GM23248 (cell line): ENCODE data around the gene TBC1D22A. TPM values are rescaled to one million over a fixed set of nuclear protein-coding genes. Genes with fewer than 3 reads are reported as not detected.

Source experiments
- DNase-seq: peaks from one replicate; pipeline ENCODE4 v3.0.0-alpha.2; 2015
- H2AFZ ChIP-seq: fragments of 200-600 bp; sonication (generic); 2 replicates; pipeline ENCODE4 v1.6.1; 2016; ENCODE audit warnings: antibody characterized with exemption
- H3F3A ChIP-seq: fragments of 200-600 bp; sonication (generic); 2 replicates; pipeline ENCODE4 v1.6.1; 2016; ENCODE audit warnings: mild to moderate bottlenecking, antibody characterized with exemption, mixed run types; ENCODE audit not compliant: insufficient read depth
- H3K27ac ChIP-seq: fragments of 200-600 bp; sonication (generic); 2 replicates; pipeline ENCODE4 v1.5.1; 2016; ENCODE audit warnings: mild to moderate bottlenecking
- H3K27me3 ChIP-seq: fragments of 200-600 bp; sonication (generic); replicated peaks from 2 replicates; pipeline ENCODE4 v1.6.1; 2016; ENCODE audit warnings: mild to moderate bottlenecking; ENCODE audit not compliant: insufficient read depth
- H3K36me3 ChIP-seq: fragments of 200-600 bp; sonication (generic); 2 replicates; pipeline ENCODE4 v1.6.1; 2016; ENCODE audit warnings: low read depth, mild to moderate bottlenecking
- H3K4me1 ChIP-seq: fragments of 200-600 bp; sonication (generic); 2 replicates; pipeline ENCODE4 v1.6.1; 2016; ENCODE audit warnings: mild to moderate bottlenecking; ENCODE audit not compliant: insufficient read depth
- H3K4me2 ChIP-seq: fragments of 200-600 bp; sonication (generic); one replicate; pipeline ENCODE4 v1.6.1; 2016; ENCODE audit warnings: mild to moderate bottlenecking; ENCODE audit not compliant: unreplicated experiment
- H3K4me3 ChIP-seq: fragments of 200-600 bp; sonication (generic); 2 replicates; pipeline ENCODE4 v1.5.1; 2016; ENCODE audit warnings: mild to moderate bottlenecking
- H3K79me2 ChIP-seq: fragments of 200-600 bp; sonication (generic); 2 replicates; pipeline ENCODE4 v1.6.1; 2016; ENCODE audit warnings: mild to moderate bottlenecking; ENCODE audit not compliant: insufficient read depth
- H3K9ac ChIP-seq: fragments of 200-600 bp; sonication (generic); 2 replicates; pipeline ENCODE4 v1.6.1; 2016; ENCODE audit warnings: mild to moderate bottlenecking
- H3K9me2 ChIP-seq: fragments of 200-600 bp; sonication (generic); 2 replicates; pipeline ENCODE4 v1.6.1; 2016; ENCODE audit warnings: mixed run types, mild to moderate bottlenecking, moderate library complexity; ENCODE audit not compliant: insufficient read depth
- H3K9me3 ChIP-seq: fragments of 200-600 bp; sonication (generic); one replicate; pipeline ENCODE4 v1.6.1; 2017; ENCODE audit warnings: low read depth
- H4K20me1 ChIP-seq: fragments of 200-600 bp; sonication (generic); 2 replicates; pipeline ENCODE4 v1.6.0; 2016; ENCODE audit not compliant: insufficient read depth
- EZH2 ChIP-seq: fragments of 200-600 bp; sonication (generic); IDR thresholded peaks from 2 replicates; pipeline ENCODE4 v1.6.1; 2018; ENCODE audit warnings: antibody characterized with exemption, mild to moderate bottlenecking; ENCODE audit not compliant: insufficient read depth, poor library complexity, severe bottlenecking
- EZH2phosphoT487 ChIP-seq: fragments of 200-600 bp; sonication (generic); IDR thresholded peaks from 2 replicates; pipeline ENCODE4 v1.6.1; 2018; ENCODE audit warnings: antibody characterized with exemption, moderate library complexity, mild to moderate bottlenecking, low read depth; ENCODE audit not compliant: insufficient read depth
- whole genome bisulfite sequencing, 2 experiments: methylation state at CpG; one replicate each; pipeline ENCODE4 v1.1.6; 2015 to 2017; ENCODE audit warnings: low lambda C conversion rate in 2 of 2, low coverage in 1 of 2; ENCODE audit errors: missing lambda C conversion rate in 2 of 2; 5-methylcytosine and 5-hydroxymethylcytosine counted together
- in situ Hi-C: fragments of 300-500 bp; cut with MboI; formaldehyde crosslinking; loops from 2 replicates; pipeline ENCODE4 v1.15.0; 2020
- polyA plus RNA-seq: library from polyadenylated mRNA; unstranded; fragments of >200 nt; fragmentation: Nextera tagmentation; extraction: Ambion mirVana; gene quantifications from 2 replicates; pipeline ENCODE4 v1.2.1, GENCODE V29; 2016
- total RNA-seq: library from RNA; depleted of rRNA; stranded (reverse); fragments of >200 nt; shearing (Covaris generic); gene quantifications from 2 replicates; pipeline ENCODE4 v1.2.3, GENCODE V29; 2014

TBC1D22A gene
- total and polyA plus RNA-seq, 2 experiments from 2014 or later: 12.3 to 16.9 TPM

DNA sequence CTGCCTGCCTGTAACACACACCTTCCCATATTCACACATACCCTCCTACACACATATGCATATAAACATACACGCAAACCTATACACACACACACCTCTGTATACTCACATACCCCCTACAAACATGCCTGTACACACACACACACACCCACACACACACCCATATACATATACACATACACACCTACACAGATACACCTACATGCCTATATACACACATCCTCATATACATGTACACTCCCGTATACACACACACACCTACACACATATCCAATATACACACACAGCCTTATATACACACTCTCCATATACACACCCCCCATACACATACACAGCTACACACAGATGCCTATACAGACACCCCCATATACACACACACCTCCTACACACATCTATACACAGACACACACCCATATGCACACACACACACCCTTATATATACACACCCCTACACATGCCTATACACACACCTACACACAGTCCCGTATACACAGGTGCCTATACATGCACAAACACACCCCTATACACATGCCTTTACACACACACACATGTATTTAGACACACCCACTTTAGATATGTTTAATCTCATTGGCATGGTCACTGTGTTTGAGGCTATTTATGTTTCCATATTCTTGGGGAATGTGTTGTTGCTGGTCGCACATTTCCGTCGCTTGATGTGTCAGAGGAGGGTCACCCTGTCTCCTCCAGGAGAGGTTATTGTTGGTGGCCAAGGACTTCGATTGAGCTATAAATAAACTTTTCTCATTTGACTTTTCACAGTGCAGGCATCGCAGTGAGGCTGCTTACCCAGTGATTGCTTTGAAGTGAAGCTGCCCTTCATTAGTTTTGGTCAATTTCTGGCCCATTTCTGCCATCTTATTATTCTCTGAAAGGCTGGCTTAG is 243.3 kb downstream of the TBC1D22A start:
- Histone ChIP-seq H3K9me3 (no peaks in the 10 kb centered on the region), H3K4me3 (no peak overlapping the region), H3K4me1 (no peaks in the 10 kb centered on the region), H3K9me2 (no peaks in the 10 kb centered on the region), H3K9ac (no peak overlapping the region), H3K4me2 (no peak overlapping the region), H3K27ac (no peak overlapping the region), H3K79me2 (no peaks in the 10 kb centered on the region), H3K27me3 (no peaks in the 10 kb centered on the region), H3K36me3 (no peaks in the 10 kb centered on the region), H2AFZ (no peak overlapping the region), H4K20me1 (no peaks in the 10 kb centered on the region), H3F3A (no peaks in the 10 kb centered on the region)
- in situ Hi-C loops: no loop called here
- TF ChIP-seq EZH2 (no peak), EZH2phosphoT487 (no peak)
- WGBS, 2 experiments: 96 to 98% methylated on average over 8 of the region's 8 CpGs
- no peak for DNase-seq

DNA sequence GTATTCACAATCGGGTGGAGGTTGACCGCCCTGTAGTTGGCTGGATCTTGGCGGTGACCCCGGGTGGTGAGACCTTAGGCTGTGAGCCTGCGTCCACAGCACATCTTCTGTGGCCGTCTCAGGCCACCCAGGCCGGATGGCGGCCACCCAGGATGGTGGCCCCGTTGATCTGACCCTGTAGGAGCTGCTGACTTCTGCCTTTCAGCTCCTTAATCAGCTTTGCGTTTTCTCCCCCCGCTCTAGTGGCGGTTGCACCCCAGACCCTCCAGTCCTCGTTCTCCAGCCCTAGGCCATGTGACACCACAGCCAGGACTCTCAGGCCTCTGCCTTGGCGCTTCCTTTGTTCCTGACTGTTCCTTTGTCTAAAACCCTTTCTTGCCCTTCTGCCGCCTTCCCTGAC is 244.0 kb downstream of the TBC1D22A start:
- no peaks in the 10 kb centered on the region for H3K9me2 ChIP-seq
- no peaks in the 10 kb centered on the region for H4K20me1 ChIP-seq
- no peak overlapping the region for H3K9ac ChIP-seq
- no peak for DNase-seq
- whole genome bisulfite sequencing, 2 experiments: 98 to 100% methylated on average over 15 of the region's 15 CpGs
- H2AFZ ChIP-seq: no peak overlapping the region
- H3K27ac ChIP-seq: no peak overlapping the region
- H3K9me3 ChIP-seq: no peaks in the 10 kb centered on the region
- H3K27me3 ChIP-seq: no peaks in the 10 kb centered on the region
- H3K36me3 ChIP-seq: no peaks in the 10 kb centered on the region
- no peak overlapping the region for H3K4me3 ChIP-seq
- TF ChIP-seq EZH2phosphoT487 (no peak), EZH2 (no peak)
- H3K4me2 ChIP-seq: no peak overlapping the region
- in situ Hi-C loops: no loop called here
- H3K4me1 ChIP-seq: no peaks in the 10 kb centered on the region
- H3F3A ChIP-seq: no peaks in the 10 kb centered on the region
- no peaks in the 10 kb centered on the region for H3K79me2 ChIP-seq

DNA sequence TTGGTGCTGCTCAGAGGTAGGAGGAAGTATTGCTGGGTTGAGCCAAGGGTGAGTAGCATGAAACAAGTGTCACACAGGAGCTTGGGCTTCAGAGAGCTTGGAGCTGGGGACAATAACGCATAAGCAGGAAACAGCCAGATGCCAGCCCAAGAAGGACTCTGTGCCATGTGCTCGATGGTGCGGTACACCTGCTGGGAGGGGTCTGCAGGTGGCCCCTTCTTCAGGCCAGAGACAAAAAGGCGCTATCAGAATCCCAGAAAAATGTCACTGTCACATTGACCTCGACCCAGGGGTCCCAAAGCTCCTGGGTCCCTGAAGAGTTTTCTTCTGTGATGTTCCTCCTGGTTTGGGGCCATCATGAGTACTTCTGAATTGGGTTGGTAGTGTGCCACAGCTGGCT is 244.4 kb downstream of the TBC1D22A start:
- Histone ChIP-seq H3K36me3 (no peaks in the 10 kb centered on the region), H3K4me2 (no peak overlapping the region), H3K27me3 (no peaks in the 10 kb centered on the region), H2AFZ (no peak overlapping the region), H3K9me3 (no peaks in the 10 kb centered on the region), H3K27ac (no peak overlapping the region), H3K4me1 (no peaks in the 10 kb centered on the region), H3K4me3 (no peak overlapping the region), H3K9me2 (no peaks in the 10 kb centered on the region), H3F3A (no peaks in the 10 kb centered on the region), H3K9ac (no peak overlapping the region), H3K79me2 (no peaks in the 10 kb centered on the region), H4K20me1 (no peaks in the 10 kb centered on the region)
- TF ChIP-seq EZH2phosphoT487 (no peak), EZH2 (no peak)
- in situ Hi-C loops: no loop called here
- no peak for DNase-seq
- 97 to 99% methylated on average over 5 of the region's 5 CpGs for WGBS, 2 experiments

DNA sequence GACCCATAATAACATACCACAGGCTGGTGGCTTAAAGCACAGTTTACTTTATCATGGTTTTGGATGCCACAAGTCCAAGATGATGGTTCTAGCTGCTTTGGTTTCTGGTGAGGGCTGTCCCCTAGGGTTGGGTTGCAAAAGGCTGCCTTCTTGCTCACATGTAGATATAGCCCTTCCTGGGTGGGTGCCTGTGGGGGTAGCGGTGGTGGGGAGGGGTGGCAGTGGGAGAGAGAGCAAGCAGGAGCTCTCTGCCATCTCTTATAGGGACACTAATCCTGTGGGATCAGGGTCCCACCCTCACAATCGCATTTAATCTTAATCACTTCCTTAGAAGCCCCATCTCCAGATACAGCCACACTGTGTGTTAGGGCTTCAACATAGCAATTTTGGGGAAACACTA is 245.0 kb downstream of the TBC1D22A start:
- Histone ChIP-seq H3K9ac (no peak overlapping the region), H2AFZ (no peak overlapping the region), H3F3A (no peaks in the 10 kb centered on the region), H3K4me1 (no peaks in the 10 kb centered on the region), H3K9me3 (no peaks in the 10 kb centered on the region), H4K20me1 (no peaks in the 10 kb centered on the region), H3K79me2 (no peaks in the 10 kb centered on the region), H3K27me3 (no peaks in the 10 kb centered on the region), H3K36me3 (no peaks in the 10 kb centered on the region), H3K9me2 (no peaks in the 10 kb centered on the region), H3K27ac (no peak overlapping the region), H3K4me3 (no peak overlapping the region), H3K4me2 (no peak overlapping the region)
- no peak for DNase-seq
- TF ChIP-seq EZH2phosphoT487: no peak
- no peak for TF ChIP-seq EZH2
- in situ Hi-C loops: no loop called here
- 92 to 96% methylated on average over 2 of the region's 2 CpGs for WGBS, 2 experiments
